Activated CD4-positive, alpha-beta T cell treated with anti-CD3 and anti-CD28 coated beads, Interleukin-2, amount 50 U/mL, for 48 hours (primary cell): ENCODE results near the gene IFIT1.
"Not testable (repeated sequence)": the region's sequence is repeated elsewhere in the genome, so short reads cannot be mapped to it uniquely, and the experiment has no call there.

ENCODE experiments used
- DNase-seq, 2 experiments: peaks; one replicate each; pipeline ENCODE4 v3.0.0-alpha.2; 2020

Gene IFIT1

DNA sequence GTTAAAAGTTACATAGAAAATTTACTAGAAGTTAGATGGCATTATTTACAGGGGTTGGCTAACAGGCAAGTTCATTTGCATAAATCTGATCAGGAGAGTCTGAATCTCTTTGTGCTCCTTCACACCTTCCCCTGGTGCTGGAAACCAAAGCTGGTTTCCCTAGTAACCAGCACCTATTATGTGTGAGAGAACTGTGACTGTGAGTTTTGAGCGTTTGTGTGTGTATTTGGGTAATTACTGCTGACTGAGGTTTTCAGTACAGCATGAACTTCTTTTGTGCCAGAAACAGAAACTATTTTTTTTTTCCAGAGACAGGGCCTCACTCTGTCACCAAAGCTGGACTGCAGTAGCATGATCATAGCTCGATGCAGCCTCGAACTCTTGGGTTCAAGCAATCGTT lies 24.9 kb upstream of the IFIT1 start:
- DNase-seq: no peak

DNA sequence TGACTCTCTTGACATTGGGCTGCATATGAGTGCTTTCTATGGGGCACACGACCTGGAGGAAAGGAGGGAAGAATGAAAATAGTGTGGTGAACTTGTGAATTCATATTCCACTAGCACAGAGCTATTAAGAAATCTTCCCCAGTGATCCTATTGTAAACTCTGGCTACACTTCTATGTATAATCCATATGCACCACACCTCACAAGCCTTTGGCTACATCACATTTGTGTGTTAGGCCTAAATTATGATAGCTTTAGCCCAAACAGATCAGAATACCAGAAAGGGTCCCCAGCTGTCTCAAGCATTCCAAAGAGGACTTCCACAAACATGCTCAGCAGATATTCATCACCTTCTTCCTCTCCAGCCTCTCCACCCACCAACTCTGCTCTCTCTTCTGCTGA lies 24.3 kb upstream of the IFIT1 start:
- DNase-seq: no peak

DNA sequence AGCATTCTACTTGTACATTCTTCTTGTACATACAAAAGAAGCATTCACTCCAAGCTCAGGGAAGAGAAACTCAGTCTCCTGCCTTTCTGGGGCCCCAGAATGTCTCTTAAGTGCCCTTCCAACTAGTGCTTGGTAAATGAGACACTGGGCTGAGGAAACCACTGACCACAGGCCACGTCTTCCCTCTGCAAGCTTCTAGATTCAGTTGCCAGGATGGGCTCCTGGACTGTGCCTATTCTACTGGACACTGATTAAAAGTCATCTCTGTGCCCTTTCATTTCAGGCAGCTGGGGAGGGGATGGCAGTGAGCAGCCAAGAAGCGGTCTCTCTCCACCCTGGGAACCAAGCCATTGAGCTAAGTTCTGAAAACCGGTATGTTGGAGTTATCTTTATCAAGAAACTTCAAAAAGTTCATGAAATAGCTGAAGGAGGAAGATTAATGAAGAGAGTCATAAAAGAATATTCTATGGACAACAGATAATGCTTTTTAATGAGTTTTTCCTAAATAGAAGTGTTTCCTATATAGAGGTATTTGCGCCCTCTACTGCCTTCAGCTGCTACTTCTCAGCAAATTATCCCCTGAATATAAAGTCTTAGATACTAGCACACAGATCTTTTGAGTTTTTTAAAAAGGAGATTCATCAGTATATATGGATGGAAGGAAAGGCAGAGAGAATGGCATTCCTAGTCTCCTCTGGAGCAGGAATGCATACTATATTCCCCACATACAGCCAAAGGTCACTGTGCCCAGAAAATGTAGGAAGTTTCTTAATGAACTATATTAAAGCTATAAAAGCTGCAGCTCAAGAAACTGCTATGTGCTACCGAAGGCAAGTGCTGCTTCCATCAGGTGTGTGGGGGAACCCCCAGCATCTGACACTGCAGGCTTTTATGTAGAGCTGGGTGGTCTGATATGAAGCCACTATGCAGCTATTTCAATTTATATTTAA lies 23.0 kb upstream of the IFIT1 start:
- no peak for DNase-seq

DNA sequence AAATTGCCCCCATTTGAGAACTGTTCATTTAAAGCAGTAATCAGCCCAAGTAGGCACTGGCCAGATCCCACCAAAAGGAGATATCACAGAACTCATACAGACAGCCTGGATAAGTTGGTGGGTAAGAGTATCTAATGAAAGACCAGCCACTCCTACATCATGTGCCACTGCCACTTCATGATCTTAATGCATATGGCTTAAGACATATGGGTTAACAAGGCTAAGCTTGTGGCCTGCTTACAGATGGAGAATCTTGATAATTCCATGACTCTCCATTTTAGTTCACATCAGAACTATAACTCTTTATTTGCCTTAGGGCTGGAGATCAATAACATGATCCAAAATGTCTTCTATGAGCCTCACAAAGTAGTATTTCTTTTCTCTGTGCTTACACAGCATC lies 21.3 kb upstream of the IFIT1 start:
- DNase-seq: no peak

DNA sequence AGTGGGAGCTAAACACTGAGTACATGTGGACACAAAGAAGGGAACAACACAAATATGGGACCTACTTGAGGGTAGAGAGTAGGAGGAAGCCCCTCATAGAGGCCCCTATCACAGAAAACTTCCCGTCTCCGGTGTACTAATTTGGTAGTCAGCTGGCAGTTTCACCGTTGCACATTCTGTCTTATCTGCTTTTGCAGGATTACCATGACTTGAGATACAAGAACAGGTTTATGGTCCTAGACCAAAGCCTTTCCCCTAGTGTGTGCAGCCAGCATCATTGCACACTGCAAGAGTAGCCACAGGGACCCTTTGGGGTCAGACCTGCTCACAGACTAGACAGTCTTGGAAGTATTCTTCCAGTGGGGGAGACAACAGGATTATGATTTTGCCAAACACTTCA lies 20.4 kb upstream of the IFIT1 start:
- DNase-seq: no peak

DNA sequence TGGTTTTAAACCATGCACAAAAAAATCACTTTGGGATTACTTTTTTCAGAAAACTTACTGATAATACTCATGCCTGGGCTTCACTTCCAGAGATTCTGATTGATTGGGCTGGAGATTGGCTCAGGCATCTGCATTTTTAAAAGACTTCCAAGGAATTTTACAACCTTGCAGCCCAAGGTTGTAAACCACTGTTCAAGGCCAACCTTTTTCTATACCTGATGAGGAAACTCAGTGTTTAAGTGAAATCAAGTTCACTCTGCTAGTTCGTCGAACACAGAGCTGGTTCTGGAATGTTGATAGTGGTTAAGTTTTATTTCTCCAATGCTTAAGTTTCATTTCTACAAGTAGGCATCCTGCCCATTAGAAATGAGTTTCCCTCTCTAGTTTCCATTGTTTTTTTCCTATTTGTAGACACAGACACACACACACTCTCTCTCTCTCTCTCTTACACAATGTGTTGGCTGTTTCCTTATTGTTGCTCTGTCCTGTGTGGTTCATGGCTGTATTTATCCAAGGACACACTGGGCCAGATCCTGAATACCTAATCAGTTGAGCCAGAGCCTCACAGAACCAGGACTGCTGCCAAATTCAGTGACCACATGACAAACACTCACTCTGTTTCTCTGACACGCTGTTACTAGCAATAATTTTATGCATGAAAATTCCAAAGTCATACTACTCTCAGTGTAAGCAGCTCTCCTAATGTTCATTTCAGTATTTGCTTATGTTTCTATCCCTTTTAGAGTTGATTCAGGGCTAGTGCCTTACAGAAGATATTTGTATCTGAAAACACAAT lies 18.3 kb upstream of the IFIT1 start:
- DNase-seq: no peak

DNA sequence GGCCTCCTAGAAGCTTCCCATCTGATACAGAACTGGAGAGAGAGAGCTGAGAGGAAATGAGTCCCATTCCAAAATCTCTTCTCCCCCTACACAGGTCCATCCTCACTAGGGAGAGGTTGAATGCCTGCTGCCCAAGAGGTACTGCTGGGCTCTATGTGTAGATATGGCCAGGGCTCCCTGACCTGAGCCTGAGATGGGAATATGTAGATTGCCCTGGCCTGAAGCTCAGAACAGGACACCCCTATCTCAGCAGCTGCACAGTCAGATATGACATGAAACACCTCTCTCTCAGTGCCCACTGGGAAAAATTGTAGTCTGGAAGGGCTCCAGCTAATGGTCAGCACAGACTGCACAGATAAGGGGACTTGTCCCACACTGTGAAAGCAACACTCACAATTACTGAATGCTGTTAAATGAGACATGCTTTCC lies 17.7 kb upstream of the IFIT1 start:
- DNase-seq: no peak

DNA sequence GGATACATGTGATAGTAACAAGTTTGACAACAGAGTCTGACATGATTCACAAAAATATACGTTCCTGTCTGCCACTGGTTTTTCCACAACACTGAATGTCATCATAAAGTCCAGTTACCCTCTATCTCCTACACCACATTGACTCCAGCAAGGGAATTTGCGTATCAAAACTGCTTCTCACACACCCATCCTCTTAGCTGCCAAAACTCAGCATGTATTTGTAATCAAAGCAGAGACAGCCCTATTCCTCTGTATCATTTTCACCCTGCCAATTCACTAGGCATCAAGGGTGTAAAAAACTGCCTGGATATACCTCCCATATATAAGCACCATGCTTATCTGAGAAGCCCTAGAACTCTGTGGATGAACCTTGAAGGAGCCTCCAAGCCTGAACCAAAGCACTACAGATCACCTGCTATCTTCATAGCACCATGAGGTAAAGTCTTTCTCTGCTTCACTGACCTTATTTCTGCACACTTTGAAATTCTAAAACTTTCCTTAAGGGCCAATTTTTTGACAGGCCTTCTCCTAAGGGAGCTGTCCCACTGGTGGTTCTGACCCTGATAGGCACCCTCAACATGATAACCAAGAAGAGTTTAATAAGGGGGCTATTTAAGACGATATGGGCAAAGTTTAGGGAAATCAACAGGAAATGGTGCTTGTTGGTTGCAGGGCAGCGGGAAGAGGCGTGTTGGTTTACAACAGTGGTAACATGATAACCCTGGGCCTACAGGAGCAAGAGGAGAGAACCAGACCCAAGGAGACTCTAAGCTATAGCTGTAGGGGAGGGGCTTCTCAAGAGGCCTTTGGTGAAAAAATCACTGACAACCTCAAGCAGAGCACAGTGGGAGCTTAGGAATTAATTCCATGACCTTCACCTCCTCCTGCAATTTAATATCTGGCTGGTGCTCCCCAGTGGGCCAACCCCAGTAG lies 14.5 kb upstream of the IFIT1 start, which contains the start of gene IFIT1B:
Gene IFIT1B (plus strand): TSS at position 352 of the 933 bp plus-strand sequence. CDS start 80 bp downstream, at position 432.
- no peak for DNase-seq

DNA sequence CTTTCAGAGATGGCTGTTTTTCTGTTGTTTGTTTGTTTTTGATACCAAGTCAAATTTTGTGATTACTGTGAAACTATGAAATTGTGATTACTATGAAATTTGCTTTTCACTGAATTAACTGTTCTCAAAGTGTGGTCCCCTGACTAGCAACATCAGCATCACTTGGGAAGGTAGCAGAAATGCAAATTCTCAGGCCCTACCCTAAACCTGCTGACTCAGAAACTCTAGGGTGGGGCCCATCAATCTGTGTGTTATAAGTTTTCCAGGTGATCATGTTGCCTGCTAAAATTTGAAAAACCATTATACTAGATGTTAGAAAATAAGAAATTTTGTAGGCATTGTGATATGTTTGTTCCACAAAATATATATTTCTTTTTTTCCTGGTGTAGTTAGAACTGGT lies 13.3 kb upstream of the IFIT1 start:
- DNase-seq: no peak

DNA sequence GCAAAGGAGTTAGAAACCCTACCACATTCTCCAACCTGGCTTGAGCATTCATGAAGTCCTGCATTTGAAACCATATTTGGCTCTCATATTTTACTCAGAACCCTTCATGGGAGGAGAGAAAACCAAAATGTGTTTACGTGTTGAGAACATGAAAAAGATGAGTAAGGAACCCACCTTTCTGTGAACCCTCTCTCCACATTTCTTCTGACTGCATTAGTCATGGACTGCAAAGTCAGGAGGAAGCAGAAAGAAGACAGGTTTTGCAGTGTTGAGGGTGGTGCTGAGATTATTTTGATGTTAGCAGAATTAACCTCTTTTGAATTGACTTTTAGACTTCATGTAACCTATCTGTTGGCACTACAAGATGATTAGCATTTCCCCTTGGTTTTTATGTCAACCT lies 9.7 kb upstream of the IFIT1 start:
- DNase-seq: no peak

DNA sequence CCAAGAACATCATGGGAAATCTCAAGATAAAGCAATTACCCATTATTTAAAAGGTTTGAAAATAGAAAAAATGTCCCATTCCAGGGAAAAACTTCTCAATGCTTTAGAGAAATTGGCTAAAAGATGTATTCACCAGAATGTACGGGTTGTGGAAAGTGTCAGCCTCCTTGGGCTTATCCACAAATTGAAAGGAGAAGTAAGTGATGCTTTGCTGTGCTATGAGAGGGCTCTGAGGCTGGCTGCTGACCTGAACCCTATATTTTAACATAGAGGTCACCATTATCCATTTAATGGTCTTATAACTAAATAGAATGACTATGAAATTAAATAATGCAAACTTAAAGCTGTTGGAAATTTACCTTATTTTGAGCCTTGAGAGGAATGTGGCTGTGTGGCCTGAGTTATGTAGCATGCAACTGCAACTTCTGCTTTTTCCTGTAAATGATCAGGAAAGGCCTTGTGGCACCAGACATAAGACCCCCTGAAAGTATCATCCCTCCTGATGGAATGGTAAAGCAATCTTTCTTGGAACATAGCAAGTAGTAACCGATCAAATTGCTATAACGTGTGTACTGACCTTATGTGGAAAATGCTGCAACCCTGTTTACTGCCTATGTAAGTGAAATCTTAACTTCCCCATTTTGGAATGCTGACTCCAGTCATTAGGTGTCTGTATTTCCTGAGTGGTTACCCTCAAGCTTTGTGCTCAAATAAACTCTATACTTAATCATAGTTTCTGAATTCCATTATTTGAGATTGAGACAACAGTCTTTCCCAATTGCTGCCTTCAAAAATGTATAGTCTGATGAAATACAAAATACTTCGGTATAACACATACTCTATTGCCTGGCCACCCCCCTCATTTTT lies 7.7 kb upstream of the IFIT1 start:
- no peak for DNase-seq

DNA sequence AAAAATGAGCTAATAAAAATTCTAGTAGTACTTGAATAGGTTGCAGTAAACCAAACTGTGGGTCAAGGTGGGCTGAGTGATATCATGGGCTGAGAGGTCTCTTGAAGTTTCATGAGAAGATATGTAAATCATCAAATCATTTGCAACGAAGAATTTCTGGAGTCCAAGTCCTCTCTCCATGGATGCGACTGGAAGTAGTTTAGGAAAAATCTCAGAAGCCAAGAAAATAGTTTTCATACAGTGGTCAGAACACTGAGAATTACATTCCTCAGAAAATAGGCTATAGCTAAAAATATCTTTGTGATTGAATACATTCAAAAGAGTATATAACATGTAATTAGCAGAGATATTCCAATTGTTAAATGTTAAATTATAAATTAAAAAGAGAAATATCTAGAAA lies 3.6 kb upstream of the IFIT1 start:
- no peak for DNase-seq

DNA sequence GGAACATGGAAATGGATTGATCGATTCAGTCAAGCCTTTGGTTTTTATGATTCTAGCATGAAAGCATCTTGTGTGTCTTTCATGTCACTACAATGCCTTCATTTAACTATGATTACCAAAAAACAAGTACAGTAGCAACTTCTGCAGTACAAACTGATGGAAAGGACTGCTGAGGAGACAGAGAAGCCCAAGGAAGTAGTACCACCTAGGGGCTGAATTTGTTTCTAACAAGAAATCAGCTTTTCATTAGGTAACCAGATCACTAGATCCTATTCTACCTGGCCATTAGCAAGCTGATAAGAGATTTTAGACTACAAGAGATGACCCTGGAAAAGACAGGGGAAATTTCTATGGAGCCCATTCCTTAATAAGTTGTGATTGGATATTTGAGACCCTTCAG lies 3.2 kb upstream of the IFIT1 start:
- DNase-seq: no peak

DNA sequence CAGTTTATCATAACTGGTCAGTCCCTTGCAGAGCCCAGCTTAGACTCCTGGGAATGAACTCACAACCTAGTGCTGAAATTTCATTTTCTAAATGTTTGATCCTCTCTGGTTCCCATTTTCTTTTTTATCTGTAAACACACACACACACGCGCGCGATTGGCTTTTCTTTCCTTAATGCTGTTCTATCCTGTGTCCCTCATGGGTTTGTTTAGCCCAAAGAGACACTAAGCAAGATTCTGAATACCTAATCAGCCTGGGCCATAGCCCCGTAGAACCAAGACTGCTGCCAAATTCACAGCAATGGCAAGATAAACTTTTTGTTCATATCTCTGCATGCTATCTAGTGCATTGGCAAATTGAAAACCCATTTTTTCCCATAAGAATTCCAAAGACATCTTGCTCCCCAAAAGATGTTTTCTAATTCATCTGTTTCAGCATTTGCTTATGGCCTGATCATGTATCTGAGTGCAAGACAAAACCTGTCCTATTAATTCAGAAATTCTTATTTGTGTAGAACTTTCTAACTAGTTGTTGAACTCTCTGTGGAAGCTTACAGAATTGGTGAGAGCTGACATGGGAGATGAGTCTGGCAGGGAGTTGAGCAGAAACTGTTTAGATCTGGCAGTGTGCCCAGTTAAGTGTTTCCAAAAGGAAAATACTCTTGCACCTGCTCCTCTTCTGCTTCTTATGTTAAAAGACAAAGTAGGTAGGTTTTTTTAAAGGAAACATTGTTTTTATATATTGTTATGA lies 1.8 kb upstream of the IFIT1 start:
- DNase-seq: no peak

DNA sequence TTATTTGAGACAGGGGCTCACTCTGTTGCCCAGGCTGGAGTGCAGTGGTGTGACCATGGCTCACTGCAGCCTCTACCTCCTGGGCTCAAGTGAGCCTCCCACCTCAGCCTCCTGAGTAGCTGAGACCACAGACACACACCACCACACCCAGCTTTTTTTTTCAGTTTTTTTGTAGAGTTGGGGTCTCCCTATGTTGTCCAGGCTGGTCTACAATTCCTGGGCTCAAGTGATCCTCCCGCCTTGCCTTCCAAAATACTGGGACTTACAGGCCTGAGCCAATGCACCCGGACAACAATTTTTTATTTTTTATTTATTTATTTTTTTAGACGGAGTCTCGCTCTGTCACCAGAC lies 1.2 kb upstream of the IFIT1 start:
- DNase-seq: not testable (repeated sequence)

DNA sequence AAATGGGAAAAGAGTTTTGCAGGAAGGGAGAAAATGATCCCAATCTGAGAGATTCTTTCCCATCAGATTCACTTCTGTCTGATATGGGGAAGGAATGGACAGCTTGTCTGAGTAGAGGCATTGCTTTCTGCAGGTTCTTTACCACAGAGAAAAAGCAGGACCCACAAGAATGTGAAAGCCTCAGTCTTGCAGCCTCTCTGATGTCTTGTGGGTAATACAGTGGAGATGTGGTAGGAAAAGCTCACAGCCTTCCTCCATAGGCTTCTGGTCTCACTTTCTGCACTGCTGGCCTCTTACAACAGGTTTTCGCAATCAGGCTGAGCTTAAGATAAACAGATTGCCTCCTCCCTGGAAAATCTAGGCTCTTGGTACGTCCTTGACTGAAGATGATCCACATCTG lies 551 bp downstream of the IFIT1 start:
- no peak for DNase-seq

DNA sequence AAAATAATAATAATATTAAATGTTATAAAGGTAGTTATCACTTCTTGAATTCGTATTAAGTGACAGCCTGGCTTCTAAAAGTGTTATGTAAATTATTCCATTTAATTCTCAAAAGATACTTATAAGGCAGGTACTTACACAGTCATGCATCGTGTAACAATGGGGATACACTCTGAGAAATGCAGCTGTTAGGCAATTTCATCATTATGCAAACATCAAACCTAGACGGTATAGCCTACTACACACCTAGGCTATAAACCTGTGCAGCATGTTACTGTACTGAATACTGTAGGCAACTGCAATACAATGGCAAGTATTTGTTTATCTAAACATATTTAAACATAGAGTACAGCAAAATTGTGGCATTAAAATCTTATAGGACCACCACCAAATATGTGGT lies 1.5 kb downstream of the IFIT1 start:
- no peak for DNase-seq

DNA sequence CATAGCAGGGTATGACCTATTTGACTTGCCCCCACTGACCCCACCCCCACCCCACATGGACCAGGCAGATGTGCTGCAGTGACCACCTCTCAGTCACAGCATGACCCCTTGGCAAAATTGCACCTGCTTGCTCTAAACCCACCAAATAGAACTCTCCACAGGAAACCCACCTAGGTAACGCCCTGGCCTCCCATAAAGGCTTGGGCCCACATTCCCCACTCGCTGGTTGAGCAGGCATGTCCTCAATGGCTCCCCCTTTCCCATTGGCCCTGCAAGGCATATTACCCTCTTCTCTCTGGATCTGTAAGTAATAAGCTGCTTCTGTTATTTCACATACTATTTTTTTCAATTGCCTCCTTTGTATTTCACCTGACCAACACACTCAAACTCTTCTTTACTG lies 2.7 kb downstream of the IFIT1 start:
- no peak for DNase-seq

DNA sequence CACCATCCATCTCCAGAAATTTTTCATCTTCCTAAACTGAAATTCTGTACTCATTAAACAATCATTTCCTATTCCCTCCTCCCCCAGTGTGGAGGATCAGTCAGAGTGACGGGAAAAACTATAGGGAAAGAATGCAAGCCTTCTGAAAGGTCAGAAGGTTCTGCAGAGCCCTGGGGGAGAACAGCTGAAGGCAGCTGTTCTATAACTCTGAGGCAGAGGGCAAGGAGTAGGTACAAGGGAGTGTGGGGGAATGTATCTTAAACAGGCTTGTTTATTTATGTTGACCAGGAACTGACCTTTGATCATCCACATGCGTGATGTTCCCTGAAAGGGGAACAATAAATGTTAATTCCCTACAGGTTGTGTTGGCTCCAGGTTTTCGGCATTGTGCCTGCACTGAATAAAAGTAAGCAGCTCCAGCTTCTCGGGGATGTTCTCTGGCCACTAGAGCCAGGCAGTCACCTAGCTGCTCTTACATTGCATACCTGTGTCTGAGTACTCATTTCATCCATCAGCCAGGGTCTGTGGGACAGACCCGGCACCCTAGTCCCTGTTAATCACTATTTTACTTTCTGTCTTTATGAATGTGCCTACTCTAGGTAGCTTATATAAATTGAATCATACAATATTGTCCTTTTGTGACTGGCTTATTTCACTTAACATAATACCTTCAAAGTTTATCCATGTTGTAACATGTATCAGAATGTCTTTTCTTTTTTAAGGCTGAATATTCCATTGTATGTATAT lies 5.8 kb downstream of the IFIT1 start:
- no peak for DNase-seq

DNA sequence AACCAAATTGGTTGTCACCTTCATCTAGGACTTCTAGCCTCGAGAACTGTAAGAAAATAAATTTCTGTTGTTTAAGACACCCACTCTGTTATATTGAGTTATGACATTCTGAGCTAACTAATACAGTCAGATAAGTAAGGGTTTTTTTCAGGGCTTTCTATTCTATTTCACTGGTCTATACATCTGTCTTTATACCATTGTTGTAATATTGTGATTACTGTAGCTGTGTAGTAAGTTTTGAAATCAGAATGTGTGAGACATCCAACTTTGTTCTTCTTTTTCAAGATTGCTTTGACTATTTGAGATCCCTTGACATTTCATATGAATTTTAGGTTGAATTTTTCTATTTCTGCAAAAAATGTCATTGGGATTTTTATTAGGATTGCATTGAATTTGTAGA lies 7.5 kb downstream of the IFIT1 start:
- no peak for DNase-seq
